Heart left ventricle (tissue), 13 donors: Measurements from ENCODE around the gene FSTL5.

Experiments
- CTCF ChIP-seq, 12 donors: fragments of 200-600 bp; sonication (generic) in 4 of 12; IDR thresholded peaks; one replicate each; pipeline versions ENCODE4 v1.5.0 to v1.8.0; 2018 to 2022; ENCODE audit warnings: antibody characterized with exemption in 12 of 12, mild to moderate bottlenecking in 5 of 12
- POLR2A ChIP-seq, 2 donors: fragments of 450-650 bp; IDR thresholded peaks; one replicate each; pipeline ENCODE4 v1.6.1; 2017; ENCODE audit warnings: antibody characterized with exemption in 2 of 2, mild to moderate bottlenecking in 2 of 2, moderate library complexity in 2 of 2
- donor health status: ischemic (EF 13 %, LVEDD 7.1; RV severe dilation, severe dysfunction).
- donor health status: DM: no; HTN: yes; CAD: no.
- donor health status: DM: no; HTN: no; CAD: no.
- donor health status: ischemic (EF 25% LVEDD 6.9; RV normal size, moderate dysfunction).
- donor health status: ischemic (EF 25% LVEDD 5.7; RV mildly dilated, moderate dysfunction).
- donor health status: ischemic (EF 35%, LVEDD 5.7; RV mildly dilated, moderate dysfunction).
- donor health status: nonischemic (EF 11% LVEDD 7.7; RV severe dilation, severe dysfunction).
- donor health status: DM: yes; HTN: yes; CAD: no.
- donor health status: PGD.
- donor health status: ischemic (EF 29% LVEDD 5.4; RV normal size, mild dysfunction).
- donor health status: nonischemic (EF 23%, LVEDD 6.1; RV moderate dilation, normal function).

GRCh38 chr4:162101337-162101736 lies 62.5 kb downstream of the FSTL5 start:
- TF ChIP-seq CTCF (IDR thresholded peaks at IDR 0.05) (no peak), POLR2A (IDR thresholded peaks at IDR 0.05) (no peak)
